Activated CD4-positive, alpha-beta T cell treated with anti-CD3 and anti-CD28 coated beads, Interleukin-2, amount 50 U/mL, for 48 hours (primary cell): ENCODE results near the gene RHOT2.
A peak's percentile ranks its signal among the peaks of the same experiment; 100 is the strongest.

Experiments
- DNase-seq, 2 experiments: peaks; one replicate each; pipeline ENCODE4 v3.0.0-alpha.2; 2020

The RHOT2 gene

GRCh38 chr16:648071-648780 lies 19.7 kb upstream of the RHOT2 start:
- peak; percentile 69 to 73 for DNase-seq

DNA sequence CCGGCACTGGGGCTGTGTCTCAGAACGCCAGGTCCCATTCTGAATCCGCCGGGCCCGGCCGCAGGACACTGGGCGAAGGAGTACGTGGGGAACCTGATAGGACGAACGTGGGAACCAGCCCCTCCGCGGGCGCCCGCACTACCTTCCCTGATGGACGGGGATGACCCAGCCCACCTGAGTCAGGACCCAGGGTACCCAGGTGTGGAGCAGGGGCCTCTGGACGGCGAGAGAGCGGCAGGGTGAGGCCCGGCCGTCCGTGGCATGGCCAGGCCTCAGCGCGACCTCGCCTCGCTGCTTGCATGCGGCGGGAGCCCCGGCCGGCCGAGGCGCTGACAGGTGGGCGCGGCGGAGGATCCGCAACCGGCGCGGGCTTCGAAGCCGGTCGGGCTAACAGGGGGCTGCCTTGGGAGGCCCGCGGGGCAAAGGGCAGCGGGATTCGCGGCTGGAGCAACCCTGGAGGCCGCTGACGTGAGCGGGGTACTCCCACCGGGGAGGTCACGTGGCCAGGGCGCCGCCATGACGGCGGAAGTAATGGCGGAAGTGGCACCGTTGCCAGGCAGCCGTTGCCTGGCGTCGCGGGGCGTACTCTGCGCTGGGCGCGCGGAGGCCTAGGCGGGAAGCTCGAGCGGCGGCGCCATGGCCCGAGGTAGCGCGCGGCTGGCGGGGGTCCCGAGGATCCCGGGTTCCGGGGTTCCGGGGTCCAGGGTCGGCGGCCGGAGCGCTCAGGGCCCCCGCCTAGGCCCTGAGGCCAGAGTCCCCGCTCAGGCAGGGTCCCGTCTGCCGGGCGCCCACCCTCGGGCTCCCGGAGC lies 18.9 kb upstream of the RHOT2 start, which contains the start of gene WDR90:
WDR90 (plus strand) TSS at position 585 of the 809 bp plus-strand sequence; CDS start at position 637, 52 bp downstream.
- peak; percentile 92 to 95 for DNase-seq

DNA sequence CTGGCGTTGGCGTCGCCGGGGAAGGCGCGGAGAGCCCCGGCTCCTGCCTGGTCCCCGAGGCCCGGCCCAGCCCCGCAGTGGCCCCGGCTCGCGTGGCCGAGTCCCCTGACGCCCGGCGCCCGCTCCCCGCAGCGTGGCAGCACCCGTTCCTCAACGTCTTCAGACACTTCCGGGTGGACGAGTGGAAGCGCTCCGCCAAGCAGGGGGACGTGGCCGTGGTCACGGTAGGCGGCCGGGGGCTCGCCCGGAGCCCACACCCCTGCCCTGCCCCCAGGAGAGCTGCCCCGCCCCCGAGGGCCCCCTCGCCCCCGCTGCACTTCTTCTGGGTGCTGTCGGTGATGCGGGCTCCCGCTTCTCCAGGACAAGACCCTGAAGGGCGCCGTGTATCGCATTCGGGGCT lies 18.3 kb upstream of the RHOT2 start:
- DNase-seq: peak; percentile 22 to 32

DNA sequence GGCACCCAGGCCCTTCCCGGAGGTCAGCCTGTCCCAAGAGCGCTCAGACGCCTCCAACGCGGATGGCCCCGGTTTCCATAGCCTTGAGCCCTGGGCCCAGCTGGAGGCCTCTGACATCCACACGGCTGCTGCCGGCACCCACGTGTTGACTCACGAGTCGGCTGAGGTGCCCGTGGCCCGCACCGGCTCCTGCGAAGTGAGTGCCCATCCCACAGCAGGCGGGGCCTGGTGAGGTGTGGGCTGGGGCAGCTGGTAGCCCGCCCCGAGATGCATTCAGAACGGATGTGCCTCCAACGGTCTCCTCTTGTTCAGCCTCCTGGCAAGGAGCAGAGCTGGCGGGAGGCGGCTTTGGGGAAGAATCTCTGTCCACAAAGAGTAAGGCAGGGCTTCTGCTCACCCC lies 16.1 kb upstream of the RHOT2 start:
- no peak for DNase-seq

DNA sequence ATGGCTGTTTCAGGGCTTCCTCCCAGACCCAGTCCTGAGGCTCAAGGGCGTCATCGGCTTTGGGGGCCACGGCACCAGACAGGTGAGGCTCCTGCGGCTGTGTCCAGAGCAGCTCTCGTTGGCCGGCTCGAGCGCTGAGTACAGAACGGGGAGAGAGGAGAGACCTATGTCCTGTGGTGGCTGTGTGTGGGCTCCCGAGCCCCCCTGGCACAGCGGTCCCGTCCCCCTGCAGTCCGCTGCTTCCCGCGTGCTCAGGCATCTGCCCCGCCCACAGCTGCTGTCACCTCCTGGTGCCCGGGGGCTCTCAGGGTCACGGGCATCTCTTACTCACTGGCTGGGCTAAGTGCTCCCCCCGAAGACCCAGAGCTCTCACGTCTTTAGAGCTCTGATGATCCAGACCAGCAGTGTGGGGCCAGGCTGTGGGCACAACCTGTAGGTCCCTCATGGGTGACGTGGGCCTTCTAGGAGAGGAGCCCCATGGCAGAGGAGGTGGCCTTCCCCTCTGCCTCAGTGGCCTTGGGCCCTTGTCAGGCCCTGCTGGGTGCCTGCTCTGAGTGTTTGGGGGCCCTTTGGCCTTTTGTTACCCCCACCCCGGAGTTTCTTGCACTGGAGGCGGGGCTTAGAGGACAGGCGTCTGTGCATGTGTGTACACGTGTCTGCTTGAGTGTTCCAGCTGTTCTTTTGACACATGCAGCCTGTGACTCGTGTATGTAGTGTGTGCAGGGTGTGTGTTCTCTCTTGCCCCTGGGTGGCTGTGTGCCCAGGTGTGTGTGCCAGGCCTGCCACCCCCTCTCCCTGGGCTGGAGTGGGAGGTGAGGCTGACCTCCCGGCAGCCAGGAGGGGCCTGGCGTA lies 15.3 kb upstream of the RHOT2 start:
- DNase-seq: no peak

DNA sequence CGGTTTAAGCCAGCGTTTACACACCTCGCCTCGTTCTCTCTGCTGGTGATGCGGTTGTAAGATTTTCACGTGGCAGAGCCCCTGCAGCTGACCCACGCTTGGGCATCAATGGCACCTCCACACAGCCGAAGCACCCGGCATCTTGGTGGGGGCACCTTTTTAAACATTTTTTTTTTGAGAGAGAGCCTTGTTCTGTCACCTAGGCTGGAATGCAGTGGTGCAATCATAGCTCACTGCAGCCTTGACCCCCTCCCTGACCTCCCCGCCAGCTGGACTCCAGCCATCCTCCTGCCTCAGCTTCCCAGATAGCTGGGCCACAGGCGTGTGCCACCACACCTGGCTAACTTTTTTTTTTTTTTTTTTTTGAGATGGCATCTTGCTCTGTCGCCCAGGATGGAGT lies 13.9 kb upstream of the RHOT2 start:
- DNase-seq: no peak

GRCh38 chr16:657487-657886 lies 10.4 kb upstream of the RHOT2 start:
- DNase-seq: no peak

DNA sequence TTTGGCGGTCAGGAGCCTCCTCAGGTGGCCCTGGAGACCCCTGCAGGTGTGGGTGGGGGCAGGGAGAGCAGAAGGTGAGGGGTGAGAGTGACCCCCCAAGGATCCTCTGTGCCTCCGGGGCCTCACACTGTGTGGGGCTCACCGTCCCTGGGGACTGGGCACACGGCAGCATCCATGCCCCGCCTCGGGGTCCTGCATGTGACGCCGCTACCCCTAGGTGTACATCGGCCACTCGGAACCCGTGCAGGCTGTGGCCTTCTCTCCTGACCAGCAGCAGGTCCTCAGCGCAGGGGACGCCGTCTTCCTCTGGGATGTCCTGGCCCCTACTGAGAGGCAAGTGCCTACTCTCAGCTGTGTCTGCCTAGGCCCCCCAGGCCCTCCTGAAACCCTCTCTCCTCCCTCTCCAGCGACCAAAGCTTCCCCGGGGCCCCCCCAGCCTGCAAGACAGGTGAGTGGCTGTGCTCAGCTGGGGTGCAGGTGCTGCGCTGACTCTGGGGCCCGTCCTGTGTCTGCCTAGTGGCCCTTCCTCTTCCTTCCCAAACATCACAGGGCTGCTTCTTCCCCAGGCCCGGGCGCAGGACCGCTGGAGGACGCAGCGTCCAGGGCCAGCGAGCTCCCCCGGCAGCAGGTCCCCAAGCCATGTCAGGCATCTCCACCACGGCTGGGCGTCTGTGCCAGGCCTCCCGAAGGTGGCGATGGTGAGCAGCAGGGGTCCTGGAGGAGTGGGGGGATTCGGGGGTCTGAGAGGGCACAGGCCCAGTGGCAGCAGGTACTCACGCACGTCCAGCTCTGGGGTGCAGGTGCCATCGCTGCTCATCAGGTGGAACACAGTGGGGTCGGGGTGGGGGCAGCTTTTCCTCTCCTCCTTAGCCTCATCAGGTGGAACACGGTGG lies 9.0 kb upstream of the RHOT2 start:
- DNase-seq: no peak

DNA sequence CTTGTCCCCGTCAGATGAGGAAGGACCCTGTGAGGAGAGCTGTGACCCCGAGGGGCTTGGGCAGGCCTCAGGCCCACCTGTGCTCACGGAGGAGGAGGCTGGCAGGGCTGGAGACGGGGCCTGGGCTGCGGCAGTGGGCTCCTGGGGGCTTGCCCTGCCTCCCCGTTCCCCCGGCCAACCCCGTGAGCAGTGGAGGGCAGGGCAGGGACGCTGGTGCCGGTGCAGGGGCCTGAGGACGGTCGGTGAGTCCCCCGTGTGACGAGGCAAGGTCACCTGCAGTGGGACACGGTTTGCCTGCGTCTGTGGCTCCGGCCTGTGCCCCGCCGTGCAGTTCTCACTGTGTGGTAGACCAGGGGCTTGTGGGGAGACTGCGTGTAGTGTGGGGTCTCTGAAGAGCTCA lies 8.3 kb upstream of the RHOT2 start:
- DNase-seq: no peak

GRCh38 chr16:660132-660458 lies 7.8 kb upstream of the RHOT2 start:
- no peak for DNase-seq

DNA sequence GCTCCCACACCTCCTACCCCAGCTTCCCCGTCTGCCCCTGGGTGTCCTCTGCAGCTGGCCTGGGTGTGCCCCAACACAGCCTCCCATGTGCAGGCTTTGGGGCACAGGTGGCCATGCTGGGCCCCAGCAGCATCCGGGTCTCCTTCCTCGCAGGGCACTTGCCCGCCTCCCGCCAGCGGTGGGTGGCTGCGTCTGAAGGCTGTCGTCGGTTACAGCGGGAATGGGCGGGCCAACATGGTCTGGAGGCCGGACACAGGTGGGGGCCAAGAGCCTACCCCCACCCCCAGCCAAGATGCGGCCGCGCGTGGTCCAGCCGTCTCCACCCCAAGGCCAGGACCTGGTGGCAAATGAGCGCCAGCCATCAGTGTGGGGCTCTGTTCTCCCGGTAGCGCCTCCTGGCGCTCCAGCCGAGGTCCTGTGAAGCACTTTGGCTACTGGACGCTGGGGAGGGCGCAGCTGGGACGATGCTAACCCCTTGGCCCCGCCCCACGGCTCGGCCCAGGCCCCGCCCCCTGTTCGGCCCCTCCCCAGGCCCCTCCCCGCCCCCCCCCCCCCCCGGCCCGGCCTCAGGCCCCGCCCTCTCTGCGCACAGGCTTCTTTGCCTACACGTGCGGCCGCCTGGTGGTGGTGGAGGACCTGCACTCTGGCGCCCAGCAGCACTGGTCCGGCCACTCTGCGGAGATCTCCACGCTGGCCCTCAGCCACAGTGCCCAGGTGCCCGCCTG lies 7.3 kb upstream of the RHOT2 start:
- peak; percentile 70 for DNase-seq

GRCh38 chr16:661184-661821 lies 6.6 kb upstream of the RHOT2 start:
- no peak for DNase-seq

DNA sequence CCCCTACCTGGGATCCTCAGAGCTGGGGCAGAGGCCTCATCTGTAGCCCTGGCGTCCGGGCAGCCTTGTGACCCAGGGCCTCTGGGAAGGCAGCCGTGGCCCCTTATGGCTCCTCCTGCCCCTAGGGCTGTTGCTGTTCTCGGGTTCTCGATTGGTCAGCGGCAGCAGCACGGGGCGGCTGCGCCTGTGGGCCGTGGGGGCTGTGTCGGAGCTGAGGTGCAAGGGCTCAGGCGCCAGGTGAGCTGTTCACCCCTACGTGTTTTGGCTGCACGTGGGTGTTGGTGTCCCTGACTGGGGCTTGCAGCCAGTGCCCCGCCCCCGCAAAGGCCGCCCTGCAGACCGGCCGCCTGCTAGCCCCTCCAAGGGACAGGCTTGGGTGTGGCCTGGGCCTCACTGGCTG lies 5.8 kb upstream of the RHOT2 start:
- no peak for DNase-seq

- DNase-seq: no peak
These were observed 5.3 kb upstream of the RHOT2 start for GRCh38 chr16:662597-662996.

- no peak for DNase-seq
These were observed 1.4 kb upstream of the RHOT2 start for GRCh38 chr16:666572-666971.

- no peak for DNase-seq
These were observed 686 bp upstream of the RHOT2 start for GRCh38 chr16:667113-667779.

DNA sequence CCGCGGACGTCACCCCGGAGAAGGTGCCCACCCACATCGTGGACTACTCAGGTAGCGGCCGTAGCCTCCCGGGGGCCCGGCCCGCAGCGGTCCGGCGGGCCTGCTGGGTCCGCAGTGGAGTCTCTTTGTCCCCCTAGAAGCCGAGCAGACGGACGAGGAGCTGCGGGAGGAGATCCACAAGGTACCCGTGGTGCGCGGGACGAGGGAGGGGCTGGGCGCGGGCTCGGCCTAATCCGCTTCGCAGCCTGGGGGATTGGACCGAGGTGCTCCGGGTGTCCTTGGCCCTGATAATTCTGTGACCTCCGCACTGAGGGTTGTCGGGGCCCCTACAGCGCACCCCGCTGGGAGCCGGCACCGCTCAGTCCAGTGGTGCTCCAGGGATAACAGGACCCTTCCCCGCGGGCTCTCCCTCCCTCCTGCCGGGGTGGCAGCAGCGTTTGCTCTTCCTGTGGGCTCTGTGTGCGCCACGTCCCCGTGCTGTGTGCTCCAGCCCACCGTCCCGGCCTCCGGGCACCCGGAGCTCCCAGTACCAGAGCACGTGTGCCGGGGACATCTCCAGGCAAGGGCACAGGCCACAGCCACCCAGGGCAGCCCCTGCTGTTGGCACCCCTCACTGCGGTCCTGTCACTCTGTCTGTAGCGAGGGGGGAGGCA lies 713 bp downstream of the RHOT2 start:
- DNase-seq: no peak

GRCh38 chr16:669666-670065 lies 1.7 kb downstream of the RHOT2 start:
- DNase-seq: no peak

DNA sequence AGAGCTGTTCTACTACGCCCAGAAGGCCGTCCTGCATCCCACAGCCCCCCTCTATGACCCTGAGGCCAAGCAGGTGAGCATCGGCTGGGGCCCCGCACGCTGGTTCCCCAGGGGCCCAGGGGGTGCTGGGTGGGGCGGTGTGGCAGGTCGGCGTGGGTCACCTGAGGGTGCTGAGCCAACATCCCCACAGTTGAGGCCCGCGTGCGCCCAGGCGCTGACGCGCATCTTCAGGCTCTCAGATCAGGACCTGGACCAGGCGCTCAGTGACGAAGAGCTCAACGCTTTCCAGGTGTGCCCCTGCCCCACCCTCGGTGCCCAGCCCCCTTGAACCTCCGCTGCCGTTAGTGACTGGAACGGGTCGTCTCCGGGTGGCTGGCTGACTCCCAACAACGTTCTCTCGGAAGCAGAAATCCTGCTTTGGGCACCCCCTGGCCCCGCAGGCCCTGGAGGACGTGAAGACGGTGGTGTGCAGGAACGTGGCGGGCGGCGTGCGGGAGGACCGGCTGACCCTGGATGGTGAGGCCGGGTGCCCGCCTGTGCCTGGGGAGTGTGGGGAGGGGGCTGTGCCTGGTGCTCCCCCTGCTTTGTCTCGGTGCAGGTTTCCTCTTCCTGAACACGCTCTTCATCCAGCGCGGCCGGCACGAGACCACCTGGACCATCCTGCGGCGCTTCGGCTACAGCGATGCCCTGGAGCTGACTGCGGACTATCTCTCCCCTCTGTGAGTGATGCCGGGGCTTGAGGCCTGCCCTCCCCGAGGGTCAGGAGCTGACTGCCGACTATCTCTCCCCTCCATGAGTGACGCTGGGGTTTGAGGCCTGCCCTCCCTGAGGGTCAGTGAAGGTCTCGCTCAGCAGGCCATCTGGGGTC lies 2.8 kb downstream of the RHOT2 start:
- DNase-seq: no peak
